Measurements from ENCODE around the gene RNF44.
A peak's percentile ranks its signal among the peaks of the same experiment; 100 is the strongest.
"Not testable (repeated sequence)": the region's sequence is repeated elsewhere in the genome, so short reads cannot be mapped to it uniquely, and the experiment has no call there.

The RNF44 gene

DNA sequence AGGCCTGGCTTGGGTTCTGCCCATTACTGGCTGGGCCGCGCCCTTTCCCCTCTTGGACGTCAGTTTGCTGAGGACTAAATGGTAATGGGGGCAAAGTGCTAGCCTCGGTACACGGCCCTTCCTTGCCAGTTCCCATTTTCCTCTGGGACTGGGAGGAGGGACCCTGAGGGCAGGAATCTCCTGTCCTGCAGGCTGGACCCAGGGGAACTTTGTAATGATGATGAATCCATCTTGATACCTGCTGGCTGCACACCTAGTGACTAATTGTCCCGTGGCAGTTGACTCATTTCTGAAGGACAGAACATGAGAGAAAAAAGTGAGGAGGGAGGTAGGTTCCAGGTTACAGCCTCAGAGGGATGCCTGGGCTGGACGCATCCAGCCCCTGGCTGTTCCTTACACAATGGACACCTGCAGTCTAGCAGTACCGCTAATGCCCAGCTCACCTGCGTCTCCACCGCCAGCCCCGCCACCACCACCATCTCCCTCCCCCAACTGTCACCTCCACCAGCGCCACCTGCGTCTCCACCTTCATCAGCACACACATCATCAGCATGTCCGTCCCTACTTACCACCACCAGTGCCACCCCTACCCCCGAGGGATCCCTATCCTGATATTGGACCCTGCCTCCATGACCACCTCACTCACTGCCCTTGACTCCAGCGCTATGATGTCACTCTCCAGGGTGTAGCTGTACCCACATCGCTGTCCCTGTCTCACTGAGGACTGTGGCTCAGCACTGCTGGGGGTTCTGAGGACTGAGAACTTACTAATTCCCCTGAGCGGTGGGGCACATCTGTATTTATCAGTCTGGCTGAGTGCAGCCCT is 16.3 kb upstream of the RNF44 start:
- no peak overlapping the region for H3K4me3 ChIP-seq (ENCODE audit: control insufficient read depth, low read depth, low read length)
- TF ChIP-seq, protein P1, sequence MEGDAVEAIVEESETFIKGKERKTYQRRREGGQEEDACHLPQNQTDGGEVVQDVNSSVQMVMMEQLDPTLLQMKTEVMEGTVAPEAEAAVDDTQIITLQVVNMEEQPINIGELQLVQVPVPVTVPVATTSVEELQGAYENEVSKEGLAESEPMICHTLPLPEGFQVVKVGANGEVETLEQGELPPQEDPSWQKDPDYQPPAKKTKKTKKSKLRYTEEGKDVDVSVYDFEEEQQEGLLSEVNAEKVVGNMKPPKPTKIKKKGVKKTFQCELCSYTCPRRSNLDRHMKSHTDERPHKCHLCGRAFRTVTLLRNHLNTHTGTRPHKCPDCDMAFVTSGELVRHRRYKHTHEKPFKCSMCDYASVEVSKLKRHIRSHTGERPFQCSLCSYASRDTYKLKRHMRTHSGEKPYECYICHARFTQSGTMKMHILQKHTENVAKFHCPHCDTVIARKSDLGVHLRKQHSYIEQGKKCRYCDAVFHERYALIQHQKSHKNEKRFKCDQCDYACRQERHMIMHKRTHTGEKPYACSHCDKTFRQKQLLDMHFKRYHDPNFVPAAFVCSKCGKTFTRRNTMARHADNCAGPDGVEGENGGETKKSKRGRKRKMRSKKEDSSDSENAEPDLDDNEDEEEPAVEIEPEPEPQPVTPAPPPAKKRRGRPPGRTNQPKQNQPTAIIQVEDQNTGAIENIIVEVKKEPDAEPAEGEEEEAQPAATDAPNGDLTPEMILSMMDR (conservative IDR thresholded peaks at IDR 0.05; ENCODE audit: control insufficient read depth, insufficient read depth, low read depth, low read length): no peak
- no peak for DNase-seq (ENCODE audit: low read depth)

DNA sequence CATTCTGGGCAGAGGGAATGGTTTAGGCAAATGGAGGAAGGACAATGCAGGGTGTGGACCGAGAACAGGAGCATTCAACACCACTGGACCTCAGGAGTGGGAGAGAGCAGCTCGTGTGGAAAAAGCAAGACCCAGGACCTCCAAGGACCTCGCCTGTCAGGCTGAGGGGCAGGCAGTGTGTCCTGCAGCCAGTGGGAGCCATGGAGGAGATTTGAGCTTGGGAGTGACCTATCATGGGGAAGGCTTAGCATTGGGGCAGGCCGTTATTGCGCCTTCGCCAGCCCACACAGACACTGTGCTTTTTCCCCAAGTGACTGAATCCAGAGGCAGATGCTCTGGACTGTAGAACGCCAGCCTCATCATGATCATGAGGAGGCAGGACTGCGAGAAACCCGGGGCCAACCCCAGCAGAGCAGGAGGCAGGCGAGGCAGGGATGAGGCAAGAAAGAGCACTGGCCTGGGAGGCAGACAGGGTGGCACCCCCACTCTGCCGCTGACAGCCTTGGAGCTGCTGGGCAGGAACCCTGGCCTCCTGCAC is 15.2 kb upstream of the RNF44 start:
- no peak for DNase-seq (ENCODE audit: low read depth)
- TF ChIP-seq, protein P1 (conservative IDR thresholded peaks at IDR 0.05; ENCODE audit: control insufficient read depth, insufficient read depth, low read depth, low read length): no peak
- no peak overlapping the region for H3K4me3 ChIP-seq (ENCODE audit: control insufficient read depth, low read depth, low read length)

DNA sequence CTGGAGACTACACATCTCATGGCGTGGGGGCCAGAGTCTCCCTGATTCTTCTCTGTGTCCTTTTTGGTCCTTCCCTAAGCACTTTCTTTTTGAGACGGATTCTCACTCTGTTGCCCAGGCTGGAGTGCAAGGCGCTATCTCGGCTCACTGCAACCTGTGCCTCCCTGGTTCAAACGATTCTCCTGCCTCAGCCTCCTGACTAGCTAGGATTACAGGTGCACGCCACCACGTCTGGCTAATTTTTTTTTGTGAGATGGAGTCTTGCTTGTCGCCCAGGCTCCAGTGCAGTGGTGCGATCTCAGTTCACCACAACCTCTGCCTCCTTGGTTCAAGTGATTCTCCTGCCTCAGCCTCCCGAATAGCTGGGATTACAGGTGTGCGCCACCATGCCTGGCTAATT is 13.7 kb upstream of the RNF44 start:
- H3K4me3 ChIP-seq (ENCODE audit: control insufficient read depth, low read depth, low read length); DNase-seq (ENCODE audit: low read depth): not testable (repeated sequence)

DNA sequence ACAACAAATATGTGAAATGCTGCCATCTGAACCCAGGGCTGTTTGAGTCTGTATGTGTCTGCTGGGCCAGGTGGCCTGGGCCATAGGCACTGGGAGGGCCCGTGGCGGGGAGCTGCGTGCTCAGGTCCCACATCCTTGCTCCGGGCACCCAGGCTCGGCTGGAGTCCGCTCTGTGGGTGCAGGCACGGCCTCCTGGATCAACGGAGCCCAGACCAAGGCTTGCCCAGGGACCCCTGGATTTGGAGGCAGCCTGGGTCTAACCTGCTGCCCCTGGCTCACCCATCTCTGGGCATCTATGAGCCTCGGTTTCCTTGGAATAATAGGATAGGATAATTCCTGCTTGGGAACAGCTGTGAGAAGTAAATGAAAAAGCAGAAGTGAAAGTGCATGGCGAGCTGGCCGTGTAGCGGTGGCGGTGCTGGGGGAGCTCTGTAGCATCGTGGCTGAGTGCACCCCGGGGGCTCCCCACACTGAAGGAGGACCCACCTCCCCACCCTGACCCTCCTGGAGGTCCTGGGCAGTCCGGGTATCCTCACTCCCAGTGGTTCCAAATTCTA is 13.2 kb upstream of the RNF44 start:
- TF ChIP-seq, protein P1 (conservative IDR thresholded peaks at IDR 0.05; ENCODE audit: control insufficient read depth, insufficient read depth, low read depth, low read length): no peak
- no peak overlapping the region for H3K4me3 ChIP-seq (ENCODE audit: control insufficient read depth, low read depth, low read length)
- no peak for DNase-seq (ENCODE audit: low read depth)

DNA sequence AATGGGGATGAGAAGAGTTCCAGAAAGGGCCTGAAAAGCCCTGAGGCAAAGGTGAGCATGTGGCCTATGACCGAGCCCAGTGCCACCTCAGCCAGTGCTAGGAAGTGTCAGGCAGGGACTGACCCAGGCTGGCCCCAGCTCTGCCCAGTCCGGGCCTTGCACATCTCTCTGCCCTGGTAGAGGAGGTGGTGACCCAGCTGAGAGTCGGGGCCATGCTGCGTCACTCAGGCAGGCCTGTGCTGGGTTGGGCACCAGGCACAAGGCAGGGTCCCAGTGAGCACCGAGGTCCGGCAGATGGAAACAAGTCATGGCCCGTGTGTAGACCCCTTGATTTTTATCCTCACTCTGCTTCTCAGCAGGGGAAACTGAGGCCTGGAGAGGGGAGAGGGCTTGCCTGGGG is 12.7 kb upstream of the RNF44 start:
- DNase-seq (ENCODE audit: low read depth): no peak
- no peak overlapping the region for H3K4me3 ChIP-seq (ENCODE audit: control insufficient read depth, low read depth, low read length)

DNA sequence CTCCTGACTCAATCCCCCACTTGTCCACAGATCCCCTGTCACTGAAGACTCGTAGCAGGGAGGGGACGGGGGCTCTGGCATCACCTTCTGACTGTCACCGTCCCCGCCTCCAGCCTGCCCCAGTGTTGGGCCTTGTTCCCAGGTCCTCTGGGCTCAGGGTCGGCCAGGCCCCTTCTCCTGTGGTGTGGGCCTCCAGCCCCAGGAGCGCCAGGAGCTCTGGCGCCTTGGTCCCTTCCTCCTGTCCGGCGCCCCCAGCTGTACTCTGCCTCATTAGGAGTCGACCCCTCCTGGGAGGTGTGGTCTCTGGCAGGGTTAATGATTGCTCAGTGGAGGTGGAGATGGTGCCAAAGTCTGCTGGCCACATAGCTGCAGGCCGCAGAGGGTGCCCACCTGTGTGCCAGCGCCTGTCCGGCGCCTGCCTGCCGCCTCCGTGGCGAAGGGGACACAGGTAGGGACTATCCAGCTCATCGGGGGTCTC is 11.8 kb upstream of the RNF44 start, which contains the start of gene CDHR2:
Gene CDHR2, plus strand, starts transcription at position 376 of the 478 bp plus-strand sequence. CDS start 16,011 bp downstream, outside the sequence.
- TF ChIP-seq, protein P1 (conservative IDR thresholded peaks at IDR 0.05; ENCODE audit: control insufficient read depth, insufficient read depth, low read depth, low read length): no peak
- H3K4me3 ChIP-seq (ENCODE audit: control insufficient read depth, low read depth, low read length): no peak within 1 kb of the TSS
- DNase-seq (ENCODE audit: low read depth): no peak

More for the DNA sequence above, 12.7 kb upstream of the RNF44 start:
- TF ChIP-seq, protein P1 (conservative IDR thresholded peaks at IDR 0.05; ENCODE audit: control insufficient read depth, insufficient read depth, low read depth, low read length): no peak

DNA sequence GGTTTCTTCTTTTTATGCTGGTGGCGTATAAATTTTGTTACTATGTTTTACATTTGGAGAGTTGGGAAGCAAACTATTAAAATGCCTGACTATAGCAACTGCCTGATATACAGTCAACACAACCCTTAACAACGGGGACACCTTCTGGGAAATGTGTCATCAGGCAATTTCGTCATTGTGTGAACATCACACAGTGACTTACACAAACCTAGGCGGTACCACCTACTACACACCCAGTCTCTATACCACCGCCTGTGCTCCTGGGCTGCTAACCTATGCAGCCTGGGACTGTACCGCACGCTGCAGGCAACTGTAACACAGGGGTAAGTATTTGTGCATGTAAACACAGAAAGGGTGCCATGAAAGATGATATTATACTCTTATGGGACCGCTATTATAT is 10.6 kb upstream of the RNF44 start:
- DNase-seq (ENCODE audit: low read depth): peak; percentile 45
- TF ChIP-seq, protein P1 (conservative IDR thresholded peaks at IDR 0.05; ENCODE audit: control insufficient read depth, insufficient read depth, low read depth, low read length): no peak

More for the DNA sequence above, 10.6 kb upstream of the RNF44 start:
- H3K4me3 ChIP-seq (ENCODE audit: control insufficient read depth, low read depth, low read length): no peak overlapping the region
